Peyer's patch (tissue), 4 donors: Measurements from ENCODE around the gene FMN1. TPM values are rescaled to one million over a fixed set of nuclear protein-coding genes. Genes with fewer than 3 reads are reported as not detected.

Experiments
- DNase-seq, 3 donors: peaks; one replicate each; pipeline ENCODE4 v3.0.0-alpha.2; 2017 to 2019
- H3K27ac ChIP-seq, 4 donors: fragments of 200-600 bp; sonication (generic); one replicate each; pipeline ENCODE4 v1.5.1; 2016 to 2019
- H3K27me3 ChIP-seq, 2 donors: fragments of 200-600 bp; sonication (generic); one replicate each; pipeline ENCODE4 v1.5.1; 2019
- H3K36me3 ChIP-seq, 3 donors: fragments of 200-600 bp; sonication (generic); one replicate each; pipeline ENCODE4 v1.5.1; 2016 to 2019
- H3K4me1 ChIP-seq, 4 donors: fragments of 200-600 bp; sonication (generic); one replicate each; pipeline ENCODE4 v1.5.1; 2016 to 2019
- H3K4me3 ChIP-seq, 4 donors: fragments of 200-600 bp; sonication (generic); 1 replicate in 3 of 4; 2 replicates in 1 of 4; pipeline ENCODE4 v1.5.1; 2016 to 2019; ENCODE audit warnings: mild to moderate bottlenecking in 1 of 4
- H3K9me3 ChIP-seq, 4 donors: fragments of 200-600 bp; sonication (generic); one replicate each; pipeline ENCODE4 v1.5.1; 2016 to 2019; ENCODE audit warnings: mild to moderate bottlenecking in 1 of 4
- POLR2A ChIP-seq, 2 donors: fragments of 450-650 bp; IDR thresholded peaks; one replicate each; pipeline ENCODE4 v1.5.1; 2017; ENCODE audit warnings: antibody characterized with exemption in 2 of 2, mild to moderate bottlenecking in 2 of 2, moderate library complexity in 2 of 2
- total RNA-seq, 4 donors: library from RNA; depleted of rRNA; stranded (reverse); fragments of >200 nt; gene quantifications; one replicate each; pipeline ENCODE4 v1.1.0, GENCODE V29; 2016
- TF ChIP-seq, protein P1 (sequence below), 6 experiments: fragments of 450-650 bp in 4 of 6; fragments of 200-600 bp in 2 of 6; sonication (generic) in 1 of 6; IDR thresholded peaks; one replicate each; pipeline ENCODE4 v1.5.1; 2017 to 2019; ENCODE audit warnings: antibody characterized with exemption in 6 of 6, mild to moderate bottlenecking in 3 of 6, moderate library complexity in 1 of 6

FMN1 gene
- total RNA-seq, 4 donors from 2014 or later = 15.4 to 57.8 (median 29.1) TPM

DNA sequence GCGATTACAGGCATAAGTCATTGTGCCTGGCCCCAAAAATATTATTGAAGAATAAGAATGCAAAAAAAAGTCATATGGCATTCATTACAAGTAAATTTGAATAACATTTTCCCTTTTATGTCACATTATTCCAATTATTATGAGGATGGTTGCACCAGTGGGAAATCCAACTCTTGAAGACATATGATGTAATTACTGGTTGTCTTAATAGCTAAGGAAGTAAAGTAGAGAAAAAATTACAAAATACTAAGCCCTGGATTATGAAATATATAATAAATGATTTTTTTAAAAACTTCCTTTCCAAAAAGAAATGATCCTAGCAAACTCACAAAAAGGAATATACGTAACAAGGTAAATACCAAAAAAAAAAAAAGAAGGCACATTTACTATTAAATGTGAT, 98.9 kb downstream of the FMN1 start:
- Histone ChIP-seq H3K27ac (no peak overlapping the region), H3K27me3 (no peaks in the 10 kb centered on the region), H3K9me3 (no peaks in the 10 kb centered on the region), H3K4me3 (no peak overlapping the region), H3K4me1 (no peaks in the 10 kb centered on the region), H3K36me3 (no peaks in the 10 kb centered on the region)
- DNase-seq = no peak
- TF ChIP-seq, protein P1, sequence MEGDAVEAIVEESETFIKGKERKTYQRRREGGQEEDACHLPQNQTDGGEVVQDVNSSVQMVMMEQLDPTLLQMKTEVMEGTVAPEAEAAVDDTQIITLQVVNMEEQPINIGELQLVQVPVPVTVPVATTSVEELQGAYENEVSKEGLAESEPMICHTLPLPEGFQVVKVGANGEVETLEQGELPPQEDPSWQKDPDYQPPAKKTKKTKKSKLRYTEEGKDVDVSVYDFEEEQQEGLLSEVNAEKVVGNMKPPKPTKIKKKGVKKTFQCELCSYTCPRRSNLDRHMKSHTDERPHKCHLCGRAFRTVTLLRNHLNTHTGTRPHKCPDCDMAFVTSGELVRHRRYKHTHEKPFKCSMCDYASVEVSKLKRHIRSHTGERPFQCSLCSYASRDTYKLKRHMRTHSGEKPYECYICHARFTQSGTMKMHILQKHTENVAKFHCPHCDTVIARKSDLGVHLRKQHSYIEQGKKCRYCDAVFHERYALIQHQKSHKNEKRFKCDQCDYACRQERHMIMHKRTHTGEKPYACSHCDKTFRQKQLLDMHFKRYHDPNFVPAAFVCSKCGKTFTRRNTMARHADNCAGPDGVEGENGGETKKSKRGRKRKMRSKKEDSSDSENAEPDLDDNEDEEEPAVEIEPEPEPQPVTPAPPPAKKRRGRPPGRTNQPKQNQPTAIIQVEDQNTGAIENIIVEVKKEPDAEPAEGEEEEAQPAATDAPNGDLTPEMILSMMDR (IDR thresholded peaks at IDR 0.05) = no peak
- no peak for TF ChIP-seq POLR2A (IDR thresholded peaks at IDR 0.05)

DNA sequence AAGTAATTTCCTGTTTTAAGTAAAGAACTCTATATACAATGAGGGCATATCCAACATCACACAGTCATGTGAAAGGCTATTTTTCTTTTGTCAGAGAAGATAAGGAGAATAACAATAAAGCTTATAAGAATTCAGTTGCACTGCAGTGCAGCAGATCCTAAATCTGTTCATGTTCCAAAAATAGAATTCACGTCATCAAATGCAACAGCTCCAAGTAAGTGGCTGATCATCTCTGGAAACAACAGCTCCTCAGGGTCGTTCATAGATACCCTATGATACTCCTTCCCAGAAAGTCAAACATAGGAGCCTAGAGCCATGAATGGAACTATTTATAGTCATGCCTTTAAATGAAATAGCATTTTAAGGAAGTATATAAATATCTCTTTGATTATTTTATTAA, 100.2 kb downstream of the FMN1 start:
- TF ChIP-seq, protein P1 (IDR thresholded peaks at IDR 0.05) = no peak
- TF ChIP-seq POLR2A (IDR thresholded peaks at IDR 0.05) = no peak
- H3K27me3 ChIP-seq = no peaks in the 10 kb centered on the region
- DNase-seq = no peak

DNA sequence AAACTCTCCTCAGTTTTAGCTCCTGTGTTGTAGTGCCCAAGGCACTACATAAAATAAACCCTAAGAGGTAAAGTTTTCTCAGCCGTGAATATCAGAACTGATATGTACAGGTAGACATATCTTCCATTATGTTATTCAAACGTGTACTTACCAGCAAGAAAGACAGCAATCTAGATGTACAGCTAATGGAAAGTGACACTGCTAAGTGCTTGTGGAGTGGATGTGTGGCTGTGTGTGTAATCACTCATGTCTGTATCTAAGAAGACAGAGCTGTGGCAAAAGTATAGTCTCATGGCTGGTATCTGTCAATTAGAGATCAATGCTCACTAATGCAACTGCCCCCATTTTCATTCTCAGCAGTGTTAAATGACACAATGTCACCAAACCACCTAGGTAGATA, 101.3 kb downstream of the FMN1 start:
- Histone ChIP-seq H3K9me3 (no peaks in the 10 kb centered on the region), H3K4me3 (no peak overlapping the region), H3K4me1 (peaks cover 0 to 8% (median 2%) of the 10 kb centered on the region in 4 donors), H3K27me3 (no peaks in the 10 kb centered on the region), H3K36me3 (no peaks in the 10 kb centered on the region), H3K27ac (no peak overlapping the region)
- TF ChIP-seq, protein P1 (IDR thresholded peaks at IDR 0.05) = no peak
- no peak for TF ChIP-seq POLR2A (IDR thresholded peaks at IDR 0.05)
- no peak for DNase-seq

More for the DNA sequence above, 100.2 kb downstream of the FMN1 start:
- H3K36me3 ChIP-seq = no peaks in the 10 kb centered on the region
- no peak overlapping the region for H3K4me3 ChIP-seq
- H3K27ac ChIP-seq = no peak overlapping the region
- H3K9me3 ChIP-seq = no peaks in the 10 kb centered on the region
- H3K4me1 ChIP-seq = peaks cover 0 to 8% (median 2%) of the 10 kb centered on the region in 4 donors

DNA sequence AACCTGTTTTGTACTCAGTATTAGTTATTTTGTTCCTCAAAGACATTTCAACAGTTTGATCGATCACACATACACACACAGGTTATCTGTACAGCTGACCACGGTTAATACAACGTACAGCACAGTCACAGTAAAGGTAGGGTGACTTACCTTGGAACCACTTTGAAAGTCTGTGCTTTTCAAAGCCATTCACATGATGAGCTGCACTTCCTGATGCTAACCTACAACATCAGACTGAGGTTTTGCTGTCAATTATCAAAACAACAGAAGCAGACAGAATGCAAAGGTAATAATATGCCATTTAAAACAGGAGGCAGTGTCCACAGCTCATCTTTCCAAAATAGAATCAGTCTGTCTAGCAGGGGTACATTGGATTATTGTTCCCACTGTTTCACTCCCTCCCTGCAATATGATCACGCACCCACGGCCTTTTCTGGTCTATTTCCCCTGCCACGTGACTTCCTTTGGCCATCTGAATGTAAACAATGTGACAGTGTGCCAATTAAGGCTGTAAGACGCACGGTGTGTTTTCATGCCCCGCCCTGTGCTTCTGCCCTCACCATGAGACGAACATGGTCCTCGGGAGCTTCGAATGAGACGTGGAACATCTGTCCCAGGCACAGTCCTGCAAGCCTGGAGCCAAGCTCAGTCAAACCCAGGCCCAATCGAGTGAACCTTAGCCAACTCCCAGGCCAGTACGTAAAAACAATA, 102.4 kb downstream of the FMN1 start:
- H3K4me1 ChIP-seq = peaks cover 0 to 8% (median 2%) of the 10 kb centered on the region in 4 donors
- no peak overlapping the region for H3K4me3 ChIP-seq
- peak in 2 of 3 donors; percentile 18 to 51 for DNase-seq
- H3K27ac ChIP-seq = no peak overlapping the region
- TF ChIP-seq POLR2A (IDR thresholded peaks at IDR 0.05) = no peak
- TF ChIP-seq, protein P1 (IDR thresholded peaks at IDR 0.05) = no peak
- H3K9me3 ChIP-seq = no peaks in the 10 kb centered on the region
- H3K36me3 ChIP-seq = no peaks in the 10 kb centered on the region
- H3K27me3 ChIP-seq = no peaks in the 10 kb centered on the region

DNA sequence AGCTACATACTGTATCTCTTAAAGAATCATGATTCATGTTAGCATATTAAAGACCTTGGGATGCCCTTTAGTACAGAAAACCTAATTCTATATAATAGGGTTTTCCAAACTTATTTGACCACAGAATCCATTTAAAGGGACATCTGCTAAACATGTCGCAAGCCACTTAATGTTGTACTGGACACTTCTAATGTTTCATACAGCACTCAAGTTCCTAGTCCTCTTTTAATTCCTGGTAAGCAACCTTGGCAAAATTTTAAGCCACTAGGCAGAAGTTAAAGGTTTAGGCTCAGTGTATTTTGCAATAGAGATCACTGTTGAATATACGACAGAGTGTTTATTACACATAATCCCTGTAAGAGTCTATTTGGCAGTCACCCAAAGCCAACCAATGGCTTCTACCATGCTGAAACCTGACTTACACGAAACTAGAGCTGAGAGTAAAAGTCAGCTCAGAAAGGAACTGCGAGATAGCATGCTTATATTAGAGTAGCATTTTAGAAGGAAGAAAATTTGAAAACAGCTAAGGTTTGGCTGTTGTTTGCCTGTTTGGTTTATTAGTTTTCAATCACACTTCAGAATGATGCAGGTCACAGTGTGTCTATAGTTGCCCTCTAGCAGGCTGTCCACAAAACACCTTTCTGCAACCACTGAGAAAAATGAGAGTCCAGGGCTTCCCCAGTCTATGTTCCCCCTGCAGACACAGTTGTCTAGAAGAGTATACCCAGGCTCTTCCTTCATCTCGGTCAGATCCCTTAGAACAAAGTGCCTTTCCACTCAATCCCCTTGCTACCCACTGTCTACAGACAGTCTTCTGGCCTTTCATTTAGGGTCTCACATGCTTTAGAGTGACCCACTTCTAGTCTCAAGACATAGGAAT, 104.4 kb downstream of the FMN1 start:
- H3K27ac ChIP-seq = no peak overlapping the region
- no peak for TF ChIP-seq POLR2A (IDR thresholded peaks at IDR 0.05)
- TF ChIP-seq, protein P1 (IDR thresholded peaks at IDR 0.05) = no peak
- H3K27me3 ChIP-seq = no peaks in the 10 kb centered on the region
- H3K36me3 ChIP-seq = no peaks in the 10 kb centered on the region
- no peak overlapping the region for H3K4me3 ChIP-seq
- DNase-seq = no peak
- H3K9me3 ChIP-seq = no peaks in the 10 kb centered on the region
- peaks cover 0 to 8% (median 2%) of the 10 kb centered on the region in 4 donors for H3K4me1 ChIP-seq
